ENCODE measurements around the gene KLF1.
"Not testable (repeated sequence)": the region's sequence is repeated elsewhere in the genome, so short reads cannot be mapped to it uniquely, and the experiment has no call there.

The KLF1 gene

DNA sequence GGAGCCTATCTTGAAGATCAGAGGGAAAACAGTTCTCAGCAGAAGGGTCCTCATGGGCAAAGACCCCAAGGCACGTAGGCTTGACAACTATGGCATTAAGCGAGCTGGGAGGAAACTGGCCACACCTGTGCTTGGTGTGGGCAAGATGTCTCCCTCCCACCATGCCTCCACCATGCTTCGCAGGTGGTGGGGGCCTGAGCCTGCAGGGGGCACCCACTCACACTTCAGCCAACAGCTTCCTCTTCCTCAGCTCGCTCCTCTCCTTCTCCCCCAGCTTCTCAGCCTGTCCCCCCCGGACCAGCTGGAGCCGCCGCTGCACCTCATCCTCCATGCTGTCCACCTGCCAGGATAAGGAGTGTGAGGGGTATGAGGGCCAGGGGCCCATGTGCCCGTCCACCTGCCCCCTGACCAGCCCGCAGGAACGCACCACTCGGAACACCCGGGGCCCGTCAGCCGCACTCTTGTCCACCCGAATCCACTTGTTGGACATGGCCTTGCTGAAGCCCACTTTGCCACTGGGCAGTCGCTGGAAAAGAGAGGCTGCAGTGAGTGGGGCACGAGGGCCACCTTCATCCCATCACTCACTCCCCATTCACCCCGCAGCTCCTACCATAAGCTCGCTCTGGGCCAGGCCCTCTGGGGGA is 43.1 kb upstream of the KLF1 start:
- DNase-seq (ENCODE audit: low read depth), result peak; percentile 55
- H3K4me3 ChIP-seq (ENCODE audit: low read depth, low read length), result peak overlapping the region; percentile 25
- TF ChIP-seq, protein P1, sequence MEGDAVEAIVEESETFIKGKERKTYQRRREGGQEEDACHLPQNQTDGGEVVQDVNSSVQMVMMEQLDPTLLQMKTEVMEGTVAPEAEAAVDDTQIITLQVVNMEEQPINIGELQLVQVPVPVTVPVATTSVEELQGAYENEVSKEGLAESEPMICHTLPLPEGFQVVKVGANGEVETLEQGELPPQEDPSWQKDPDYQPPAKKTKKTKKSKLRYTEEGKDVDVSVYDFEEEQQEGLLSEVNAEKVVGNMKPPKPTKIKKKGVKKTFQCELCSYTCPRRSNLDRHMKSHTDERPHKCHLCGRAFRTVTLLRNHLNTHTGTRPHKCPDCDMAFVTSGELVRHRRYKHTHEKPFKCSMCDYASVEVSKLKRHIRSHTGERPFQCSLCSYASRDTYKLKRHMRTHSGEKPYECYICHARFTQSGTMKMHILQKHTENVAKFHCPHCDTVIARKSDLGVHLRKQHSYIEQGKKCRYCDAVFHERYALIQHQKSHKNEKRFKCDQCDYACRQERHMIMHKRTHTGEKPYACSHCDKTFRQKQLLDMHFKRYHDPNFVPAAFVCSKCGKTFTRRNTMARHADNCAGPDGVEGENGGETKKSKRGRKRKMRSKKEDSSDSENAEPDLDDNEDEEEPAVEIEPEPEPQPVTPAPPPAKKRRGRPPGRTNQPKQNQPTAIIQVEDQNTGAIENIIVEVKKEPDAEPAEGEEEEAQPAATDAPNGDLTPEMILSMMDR (IDR thresholded peaks at IDR 0.05; ENCODE audit: low read depth, low read length), result peak; percentile 39
- TF ChIP-seq, protein P2, sequence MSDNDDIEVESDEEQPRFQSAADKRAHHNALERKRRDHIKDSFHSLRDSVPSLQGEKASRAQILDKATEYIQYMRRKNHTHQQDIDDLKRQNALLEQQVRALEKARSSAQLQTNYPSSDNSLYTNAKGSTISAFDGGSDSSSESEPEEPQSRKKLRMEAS (IDR thresholded peaks at IDR 0.05; ENCODE audit: low read depth, low read length), result peak; percentile 64
- TF ChIP-seq MYC (IDR thresholded peaks at IDR 0.05; ENCODE audit: low read depth, low read length), result peak; percentile 48; the same call in 1 of the 2 replicates
- no peak for TF ChIP-seq POLR2A (IDR thresholded peaks at IDR 0.05; ENCODE audit: extremely low read depth, insufficient read length)

DNA sequence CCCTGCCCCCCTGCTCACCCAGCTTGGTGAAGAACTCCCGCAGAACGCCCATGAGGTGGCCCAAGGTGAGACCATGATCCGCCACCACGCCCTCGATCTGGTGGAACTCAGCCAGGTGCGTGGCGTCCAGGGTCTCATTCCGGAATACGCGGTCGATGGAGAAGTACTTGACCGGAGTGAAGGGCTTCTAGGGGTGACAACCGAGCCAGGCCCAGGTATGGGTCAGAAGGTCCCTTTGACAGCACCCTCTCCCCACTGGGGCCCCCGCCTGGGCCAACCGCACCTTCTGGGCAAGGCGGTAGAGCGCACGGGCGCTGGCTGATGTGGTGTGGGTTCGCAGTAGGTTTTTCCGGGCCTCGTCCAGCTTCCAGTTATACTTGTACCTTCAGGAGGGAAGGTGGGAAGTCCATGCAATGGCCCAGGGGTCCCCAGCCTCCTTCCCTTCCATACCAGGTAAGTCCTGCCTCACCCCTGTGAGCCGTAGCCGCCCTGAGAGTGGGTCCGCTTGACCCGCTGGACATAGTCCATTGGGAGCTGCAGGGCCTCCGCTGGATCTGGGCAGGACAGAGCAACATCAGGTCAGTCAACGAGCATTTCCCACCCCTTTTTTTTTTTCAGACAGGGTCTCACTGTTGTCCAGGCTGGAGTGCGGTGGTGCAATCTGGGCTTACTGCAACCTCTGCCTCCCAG is 37.8 kb upstream of the KLF1 start:
- no peak for TF ChIP-seq POLR2A (IDR thresholded peaks at IDR 0.05; ENCODE audit: extremely low read depth, insufficient read length)
- no peak for TF ChIP-seq MYC (IDR thresholded peaks at IDR 0.05; ENCODE audit: low read depth, low read length)
- TF ChIP-seq, protein P1 (IDR thresholded peaks at IDR 0.05; ENCODE audit: low read depth, low read length), result no peak
- TF ChIP-seq, protein P2 (IDR thresholded peaks at IDR 0.05; ENCODE audit: low read depth, low read length), result no peak
- no peak overlapping the region for H3K4me3 ChIP-seq (ENCODE audit: low read depth, low read length)
- DNase-seq (ENCODE audit: low read depth), result no peak

DNA sequence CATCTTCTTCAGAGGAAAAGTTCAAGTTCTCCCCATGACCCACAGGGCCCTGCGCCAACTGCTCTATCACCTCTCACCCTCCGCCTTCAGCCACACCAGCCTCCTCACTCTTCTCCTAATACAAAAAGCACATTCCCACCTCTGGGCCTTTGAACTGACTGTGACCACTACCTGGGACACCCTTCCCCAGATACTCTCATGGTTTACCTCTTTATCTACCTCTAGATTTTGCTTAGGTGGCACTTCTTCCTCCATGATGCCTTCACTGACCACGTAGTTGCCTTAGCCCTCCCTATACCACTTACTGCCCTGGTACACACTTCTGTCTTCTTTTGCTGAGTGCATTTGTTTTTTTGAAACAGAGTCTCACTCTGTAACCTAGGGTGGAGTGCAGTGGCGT is 36.0 kb upstream of the KLF1 start:
- no peak overlapping the region for H3K4me3 ChIP-seq (ENCODE audit: low read depth, low read length)
- DNase-seq (ENCODE audit: low read depth), result no peak
- TF ChIP-seq MYC (IDR thresholded peaks at IDR 0.05; ENCODE audit: low read depth, low read length) (no peak), POLR2A (IDR thresholded peaks at IDR 0.05; ENCODE audit: extremely low read depth, insufficient read length) (no peak)
- TF ChIP-seq, protein P1 (IDR thresholded peaks at IDR 0.05; ENCODE audit: low read depth, low read length), result no peak
- TF ChIP-seq, protein P2 (IDR thresholded peaks at IDR 0.05; ENCODE audit: low read depth, low read length), result no peak

DNA sequence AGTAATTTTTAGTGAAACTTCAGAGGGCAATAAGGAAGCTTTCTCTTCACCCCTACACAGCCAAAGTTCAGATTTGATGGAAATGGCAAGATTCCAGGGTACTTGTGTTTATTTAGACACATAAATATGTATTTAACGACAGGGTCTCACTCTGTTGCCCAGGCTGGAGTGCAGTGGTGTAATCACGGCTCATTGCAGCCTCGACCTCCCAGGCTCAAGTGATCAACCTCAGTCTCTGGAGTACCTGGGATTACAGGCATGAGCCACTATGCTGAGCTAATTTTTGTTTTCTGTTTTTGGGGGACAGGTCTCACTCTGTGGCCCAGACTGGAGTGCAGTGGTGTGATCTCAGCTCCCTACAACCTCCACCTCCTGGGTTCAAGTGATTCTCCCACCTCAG is 34.0 kb upstream of the KLF1 start:
- H3K4me3 ChIP-seq (ENCODE audit: low read depth, low read length), result no peak overlapping the region
- no peak for DNase-seq (ENCODE audit: low read depth)
- TF ChIP-seq POLR2A (IDR thresholded peaks at IDR 0.05; ENCODE audit: extremely low read depth, insufficient read length) (no peak), MYC (IDR thresholded peaks at IDR 0.05; ENCODE audit: low read depth, low read length) (no peak)
- TF ChIP-seq, protein P1 (IDR thresholded peaks at IDR 0.05; ENCODE audit: low read depth, low read length), result no peak
- TF ChIP-seq, protein P2 (IDR thresholded peaks at IDR 0.05; ENCODE audit: low read depth, low read length), result no peak

DNA sequence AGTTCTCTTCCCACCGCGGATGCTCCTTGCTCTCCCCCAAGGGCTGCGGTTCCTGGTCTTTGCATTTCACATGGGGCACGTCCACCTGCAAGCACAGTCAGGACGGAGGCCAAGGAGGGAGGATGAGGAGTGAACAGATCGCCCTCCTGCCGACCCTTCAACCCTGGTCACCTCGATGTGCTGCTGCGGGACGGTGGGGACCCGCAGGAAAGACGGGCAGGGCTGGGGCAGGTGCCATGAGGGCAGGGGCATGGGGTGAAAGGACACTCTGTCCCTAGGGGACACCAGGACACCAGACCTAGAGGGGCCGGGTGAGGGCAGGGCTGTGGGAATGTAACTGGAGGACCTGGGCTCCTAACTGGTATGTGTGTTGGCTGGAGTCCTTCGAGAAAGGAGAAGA is 31.3 kb upstream of the KLF1 start:
- DNase-seq (ENCODE audit: low read depth), result no peak
- TF ChIP-seq, protein P1 (IDR thresholded peaks at IDR 0.05; ENCODE audit: low read depth, low read length), result no peak
- no peak for TF ChIP-seq MYC (IDR thresholded peaks at IDR 0.05; ENCODE audit: low read depth, low read length)
- TF ChIP-seq, protein P2 (IDR thresholded peaks at IDR 0.05; ENCODE audit: low read depth, low read length), result no peak
- no peak for TF ChIP-seq POLR2A (IDR thresholded peaks at IDR 0.05; ENCODE audit: extremely low read depth, insufficient read length)
- no peak overlapping the region for H3K4me3 ChIP-seq (ENCODE audit: low read depth, low read length)

DNA sequence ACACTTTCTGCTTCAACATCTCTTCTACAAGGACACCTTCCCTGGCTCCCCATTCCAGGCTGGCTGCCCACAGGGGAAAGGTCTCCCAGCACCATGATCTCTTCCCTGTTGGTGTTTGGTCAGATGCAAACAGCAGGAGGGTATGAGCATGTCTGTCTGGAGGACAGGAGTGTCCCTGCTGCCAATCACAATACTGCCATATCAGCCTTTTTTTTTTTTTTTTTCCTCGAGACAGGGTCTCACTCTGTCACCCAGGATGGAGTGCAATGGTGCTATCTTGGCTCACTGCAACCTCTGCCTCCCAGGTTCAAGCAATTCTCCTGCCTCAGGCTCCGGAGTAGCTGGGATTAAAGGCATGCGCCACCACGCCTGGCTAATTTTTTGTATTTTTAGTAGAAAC is 28.9 kb upstream of the KLF1 start:
- not testable (repeated sequence) for DNase-seq (ENCODE audit: low read depth); H3K4me3 ChIP-seq (ENCODE audit: low read depth, low read length)
